ENCODE data around the gene KRT9. TPM values are rescaled to one million over a fixed set of nuclear protein-coding genes. Genes with fewer than 3 reads are reported as not detected.

KRT9 gene
- total and polyA plus RNA-seq, 2 experiments from 2014 or later, result not detected

DNA sequence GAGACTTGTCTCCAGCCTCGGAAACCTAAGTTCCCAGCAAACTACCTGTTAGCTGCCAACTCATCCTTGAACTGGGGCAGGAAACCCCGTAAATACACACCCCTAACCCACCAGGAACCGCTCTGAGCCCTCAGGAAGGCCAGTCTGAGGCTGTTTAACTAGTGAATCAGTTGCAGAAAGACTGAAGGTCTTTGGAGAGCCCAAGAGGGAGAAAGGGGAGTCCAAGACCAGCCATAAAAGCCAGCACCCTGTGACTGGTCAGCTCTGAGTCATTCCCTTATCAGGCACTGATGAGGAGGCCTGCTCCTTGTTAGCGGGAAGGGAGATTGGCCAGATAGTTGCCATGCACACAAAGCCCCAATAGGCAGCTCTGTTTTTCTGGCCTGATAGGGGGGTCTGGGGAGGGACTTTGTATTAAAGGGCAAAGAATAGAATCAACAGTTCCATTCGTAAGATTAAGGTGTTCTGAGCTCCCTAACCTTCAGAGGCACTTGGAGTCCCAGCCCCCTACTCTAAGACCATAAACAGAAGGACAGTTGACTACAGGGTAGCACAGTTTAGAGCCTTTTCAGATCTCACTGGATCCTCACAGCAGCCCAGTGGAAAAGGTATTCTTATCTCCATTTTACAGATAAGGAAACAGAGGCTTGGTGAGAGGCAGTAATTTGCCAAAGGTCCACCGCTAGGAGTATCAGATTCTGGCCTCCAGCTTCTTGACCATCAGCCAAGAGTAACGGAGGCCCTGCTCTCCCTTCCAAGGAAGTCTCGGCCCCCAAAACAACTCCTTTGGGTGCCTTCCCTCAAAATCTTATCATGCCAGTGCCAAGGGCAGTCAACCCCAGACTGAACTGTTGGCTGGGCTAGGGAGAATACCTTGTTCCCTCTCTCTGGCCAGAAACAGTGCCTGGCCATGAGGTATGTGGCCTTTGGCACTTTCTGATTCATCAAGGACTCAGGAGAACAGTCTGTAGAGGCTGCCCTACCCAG is 41.5 kb downstream of the KRT9 start:
- peaks cover 19% of the 10 kb centered on the region for H4K20me1 ChIP-seq (ENCODE audit: insufficient read depth, poor library complexity, severe bottlenecking)
- H3K4me2 ChIP-seq, result peak overlapping the region; percentile 78
- H3K9me2 ChIP-seq (replicated peaks; ENCODE audit: insufficient read depth), result no peaks in the 10 kb centered on the region
- TF ChIP-seq, protein P1, sequence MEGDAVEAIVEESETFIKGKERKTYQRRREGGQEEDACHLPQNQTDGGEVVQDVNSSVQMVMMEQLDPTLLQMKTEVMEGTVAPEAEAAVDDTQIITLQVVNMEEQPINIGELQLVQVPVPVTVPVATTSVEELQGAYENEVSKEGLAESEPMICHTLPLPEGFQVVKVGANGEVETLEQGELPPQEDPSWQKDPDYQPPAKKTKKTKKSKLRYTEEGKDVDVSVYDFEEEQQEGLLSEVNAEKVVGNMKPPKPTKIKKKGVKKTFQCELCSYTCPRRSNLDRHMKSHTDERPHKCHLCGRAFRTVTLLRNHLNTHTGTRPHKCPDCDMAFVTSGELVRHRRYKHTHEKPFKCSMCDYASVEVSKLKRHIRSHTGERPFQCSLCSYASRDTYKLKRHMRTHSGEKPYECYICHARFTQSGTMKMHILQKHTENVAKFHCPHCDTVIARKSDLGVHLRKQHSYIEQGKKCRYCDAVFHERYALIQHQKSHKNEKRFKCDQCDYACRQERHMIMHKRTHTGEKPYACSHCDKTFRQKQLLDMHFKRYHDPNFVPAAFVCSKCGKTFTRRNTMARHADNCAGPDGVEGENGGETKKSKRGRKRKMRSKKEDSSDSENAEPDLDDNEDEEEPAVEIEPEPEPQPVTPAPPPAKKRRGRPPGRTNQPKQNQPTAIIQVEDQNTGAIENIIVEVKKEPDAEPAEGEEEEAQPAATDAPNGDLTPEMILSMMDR (IDR thresholded peaks at IDR 0.05; ENCODE audit: poor library complexity), result no peak
- no peak for TF ChIP-seq EZH2 (IDR thresholded peaks at IDR 0.05; ENCODE audit: borderline replicate concordance)
- no peak for TF ChIP-seq EZH2phosphoT487 (IDR thresholded peaks at IDR 0.05; ENCODE audit: low read depth, severe bottlenecking, unreplicated experiment)
- H3K4me3 ChIP-seq, result no peak overlapping the region
- H3K27ac ChIP-seq, result peak overlapping the region; percentile 92
- peaks cover 21% of the 10 kb centered on the region for H3K79me2 ChIP-seq
- DNase-seq (ENCODE audit: low spot score), result peak; percentile 91
- H3K27me3 ChIP-seq, result no peaks in the 10 kb centered on the region
- H2AFZ ChIP-seq, result no peak overlapping the region
- no peaks in the 10 kb centered on the region for H3K9me3 ChIP-seq (ENCODE audit: low read depth)
- WGBS (ENCODE audit: low lambda C conversion rate, missing lambda C conversion rate), result 43% methylated on average over 8 of the region's 8 CpGs
- no peaks in the 10 kb centered on the region for H3K36me3 ChIP-seq (replicated peaks; ENCODE audit: insufficient read depth, low read depth)
- H3K4me1 ChIP-seq (ENCODE audit: insufficient read depth), result peaks cover 27% of the 10 kb centered on the region

DNA sequence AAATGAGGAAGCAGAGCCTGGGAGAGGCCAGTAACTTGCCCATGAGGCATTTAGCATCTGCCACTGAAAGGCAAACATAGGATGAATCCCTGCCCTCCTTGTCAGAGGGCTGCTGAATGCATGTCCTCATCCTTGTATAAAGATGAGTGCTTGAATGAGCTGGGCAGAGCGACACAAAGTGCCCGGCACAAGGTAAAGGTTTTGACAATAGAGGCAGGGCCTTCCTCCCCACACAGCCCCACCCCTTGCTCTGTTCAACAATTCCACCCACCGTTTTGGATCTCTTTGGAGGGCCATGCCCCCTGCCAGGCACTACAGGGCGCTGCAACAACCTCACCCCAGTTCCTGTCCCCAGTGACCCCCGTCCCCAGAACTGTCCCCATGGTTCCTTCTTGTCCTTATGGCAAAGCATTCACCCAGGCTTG is 42.4 kb downstream of the KRT9 start:
- DNase-seq (ENCODE audit: low spot score), result no peak
- Histone ChIP-seq H3K9me2 (replicated peaks; ENCODE audit: insufficient read depth) (no peaks in the 10 kb centered on the region), H3K9me3 (ENCODE audit: low read depth) (no peaks in the 10 kb centered on the region), H3K79me2 (peaks cover 21% of the 10 kb centered on the region), H3K36me3 (replicated peaks; ENCODE audit: insufficient read depth, low read depth) (no peaks in the 10 kb centered on the region), H2AFZ (no peak overlapping the region), H3K27me3 (no peaks in the 10 kb centered on the region), H3K4me1 (ENCODE audit: insufficient read depth) (peaks cover 21% of the 10 kb centered on the region), H3K4me2 (peak overlapping the region; percentile 78), H3K4me3 (no peak overlapping the region), H3K27ac (peak overlapping the region; percentile 92), H4K20me1 (ENCODE audit: insufficient read depth, poor library complexity, severe bottlenecking) (peaks cover 24% of the 10 kb centered on the region)
- 65% methylated on average over 5 of the region's 5 CpGs for WGBS (ENCODE audit: low lambda C conversion rate, missing lambda C conversion rate)
- TF ChIP-seq, protein P1 (IDR thresholded peaks at IDR 0.05; ENCODE audit: poor library complexity), result no peak
- TF ChIP-seq EZH2 (IDR thresholded peaks at IDR 0.05; ENCODE audit: borderline replicate concordance) (no peak), EZH2phosphoT487 (IDR thresholded peaks at IDR 0.05; ENCODE audit: low read depth, severe bottlenecking, unreplicated experiment) (no peak)

DNA sequence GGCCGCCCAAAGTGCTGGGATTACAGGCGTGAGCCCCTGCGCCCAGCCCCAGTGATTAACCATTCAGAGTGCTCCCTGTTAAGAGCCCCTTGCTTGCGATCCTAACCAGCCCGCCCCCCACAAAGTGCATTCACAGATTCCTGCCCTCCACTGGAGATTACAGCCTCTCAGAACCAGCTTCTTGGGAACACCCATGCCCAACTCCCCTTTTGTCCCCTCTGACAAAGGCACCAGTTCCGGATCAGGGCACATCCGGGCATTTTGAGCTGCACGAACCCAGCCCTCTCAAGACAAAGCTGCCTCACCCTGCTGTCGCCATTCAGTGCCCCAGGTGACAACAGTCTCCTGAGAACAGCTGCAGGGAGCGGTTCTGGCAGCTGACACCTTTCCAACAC is 42.9 kb downstream of the KRT9 start:
- no peaks in the 10 kb centered on the region for H3K9me3 ChIP-seq (ENCODE audit: low read depth)
- H3K4me1 ChIP-seq (ENCODE audit: insufficient read depth), result peaks cover 23% of the 10 kb centered on the region
- TF ChIP-seq EZH2 (IDR thresholded peaks at IDR 0.05; ENCODE audit: borderline replicate concordance), result no peak
- no peak for TF ChIP-seq EZH2phosphoT487 (IDR thresholded peaks at IDR 0.05; ENCODE audit: low read depth, severe bottlenecking, unreplicated experiment)
- TF ChIP-seq, protein P1 (IDR thresholded peaks at IDR 0.05; ENCODE audit: poor library complexity), result no peak
- H3K27ac ChIP-seq, result peak overlapping the region; percentile 92
- no peak overlapping the region for H3K4me3 ChIP-seq
- H3K27me3 ChIP-seq, result no peaks in the 10 kb centered on the region
- WGBS (ENCODE audit: low lambda C conversion rate, missing lambda C conversion rate), result 64% methylated on average over 10 of the region's 10 CpGs
- H2AFZ ChIP-seq, result no peak overlapping the region
- H4K20me1 ChIP-seq (ENCODE audit: insufficient read depth, poor library complexity, severe bottlenecking), result peaks cover 27% of the 10 kb centered on the region
- peak overlapping the region; percentile 78 for H3K4me2 ChIP-seq
- H3K79me2 ChIP-seq, result peaks cover 21% of the 10 kb centered on the region
- H3K9me2 ChIP-seq (replicated peaks; ENCODE audit: insufficient read depth), result no peaks in the 10 kb centered on the region
- no peaks in the 10 kb centered on the region for H3K36me3 ChIP-seq (replicated peaks; ENCODE audit: insufficient read depth, low read depth)
- peak; percentile 39 for DNase-seq (ENCODE audit: low spot score)

All from hepatocyte (in vitro differentiated cells).